LNCAP (cell line): ENCODE data around the gene COTL1.

ENCODE experiments used
- TF ChIP-seq, protein P1 (sequence below): fragments of 450-650 bp; IDR thresholded peaks from 2 replicates; pipeline ENCODE4 v1.5.1; 2017; ENCODE audit warnings: mild to moderate bottlenecking

COTL1 gene

DNA sequence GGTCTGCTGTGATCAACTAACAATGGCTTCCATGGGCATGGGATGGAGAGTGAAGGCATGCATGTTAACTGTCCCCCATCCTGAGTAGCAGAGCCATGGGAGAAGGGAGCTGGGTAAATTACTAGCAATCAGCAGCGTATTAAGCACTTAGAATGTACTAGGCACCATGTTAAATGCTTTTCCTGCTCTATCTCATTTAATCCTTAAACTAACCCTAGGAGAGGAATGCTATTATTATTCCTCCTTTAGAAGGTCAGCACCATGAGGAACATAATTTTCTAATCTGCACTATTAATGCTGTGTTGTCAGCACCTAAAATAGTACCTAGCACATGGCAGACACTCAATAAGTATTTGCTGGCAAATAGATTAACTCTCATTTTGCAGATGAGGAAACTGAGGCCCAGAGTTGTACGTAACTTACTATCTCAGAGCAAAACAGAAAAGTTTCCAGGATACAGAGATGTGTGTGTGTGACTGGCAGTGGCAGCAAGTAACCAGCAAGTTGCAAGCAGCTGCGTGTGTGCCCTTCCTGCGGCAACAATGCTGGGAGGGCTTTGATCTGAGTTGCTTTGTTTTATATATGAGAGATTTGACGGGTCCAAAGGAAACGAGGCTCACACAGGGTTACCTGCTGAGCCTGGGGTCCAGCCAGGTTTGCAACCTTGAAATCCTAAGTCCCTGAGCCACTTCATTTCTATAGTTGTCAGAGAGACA lies 23.9 kb upstream of the COTL1 start:
- TF ChIP-seq, protein P1, sequence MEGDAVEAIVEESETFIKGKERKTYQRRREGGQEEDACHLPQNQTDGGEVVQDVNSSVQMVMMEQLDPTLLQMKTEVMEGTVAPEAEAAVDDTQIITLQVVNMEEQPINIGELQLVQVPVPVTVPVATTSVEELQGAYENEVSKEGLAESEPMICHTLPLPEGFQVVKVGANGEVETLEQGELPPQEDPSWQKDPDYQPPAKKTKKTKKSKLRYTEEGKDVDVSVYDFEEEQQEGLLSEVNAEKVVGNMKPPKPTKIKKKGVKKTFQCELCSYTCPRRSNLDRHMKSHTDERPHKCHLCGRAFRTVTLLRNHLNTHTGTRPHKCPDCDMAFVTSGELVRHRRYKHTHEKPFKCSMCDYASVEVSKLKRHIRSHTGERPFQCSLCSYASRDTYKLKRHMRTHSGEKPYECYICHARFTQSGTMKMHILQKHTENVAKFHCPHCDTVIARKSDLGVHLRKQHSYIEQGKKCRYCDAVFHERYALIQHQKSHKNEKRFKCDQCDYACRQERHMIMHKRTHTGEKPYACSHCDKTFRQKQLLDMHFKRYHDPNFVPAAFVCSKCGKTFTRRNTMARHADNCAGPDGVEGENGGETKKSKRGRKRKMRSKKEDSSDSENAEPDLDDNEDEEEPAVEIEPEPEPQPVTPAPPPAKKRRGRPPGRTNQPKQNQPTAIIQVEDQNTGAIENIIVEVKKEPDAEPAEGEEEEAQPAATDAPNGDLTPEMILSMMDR, result no peak

DNA sequence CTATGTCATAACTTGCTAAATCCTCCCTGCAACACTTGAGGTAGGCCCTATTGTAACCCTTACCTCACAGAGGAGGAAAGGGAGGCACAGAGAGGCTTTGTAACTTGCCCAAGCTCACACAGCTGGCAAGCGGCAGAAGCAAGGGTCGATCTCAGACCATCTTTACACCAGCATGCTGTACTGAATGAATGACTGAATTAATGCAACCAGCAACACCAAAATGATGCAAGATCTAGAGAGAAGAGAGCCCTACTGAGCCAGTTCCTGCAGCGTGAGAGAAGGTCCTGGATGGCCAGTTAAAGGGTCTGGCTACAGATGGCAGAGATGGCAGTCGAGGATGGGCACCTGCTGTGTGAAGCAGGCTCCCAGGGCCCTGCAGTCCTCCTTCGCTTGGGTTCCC lies 22.3 kb upstream of the COTL1 start:
- TF ChIP-seq, protein P1, result no peak

DNA sequence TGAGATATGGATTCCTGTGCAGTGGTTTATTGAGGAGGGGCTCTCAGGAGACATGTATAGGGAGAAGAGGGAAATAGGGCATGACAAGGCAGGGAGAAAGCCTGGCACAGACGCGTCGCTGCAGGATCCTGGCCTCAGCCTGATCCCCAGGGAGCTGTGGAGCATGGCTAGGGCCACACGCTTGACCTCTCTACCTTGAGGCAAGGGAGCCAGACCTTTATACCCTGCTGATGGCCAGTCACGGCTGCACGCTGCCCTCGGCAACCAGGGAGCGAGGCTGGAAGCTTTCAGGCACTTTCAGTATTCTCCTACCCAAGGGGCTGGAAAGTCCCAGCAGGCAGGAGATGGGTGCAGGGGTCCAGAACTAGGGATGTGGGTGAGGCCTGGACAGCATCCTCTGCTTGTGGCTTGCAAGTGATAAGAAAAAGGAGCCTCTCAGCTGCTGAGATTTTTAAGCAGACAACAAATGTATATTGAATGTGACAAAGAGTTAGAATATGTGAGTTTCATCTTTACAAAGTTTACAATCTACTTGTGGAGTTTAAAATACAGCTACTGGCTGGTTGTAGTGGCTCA lies 20.4 kb upstream of the COTL1 start:
- TF ChIP-seq, protein P1, result no peak

DNA sequence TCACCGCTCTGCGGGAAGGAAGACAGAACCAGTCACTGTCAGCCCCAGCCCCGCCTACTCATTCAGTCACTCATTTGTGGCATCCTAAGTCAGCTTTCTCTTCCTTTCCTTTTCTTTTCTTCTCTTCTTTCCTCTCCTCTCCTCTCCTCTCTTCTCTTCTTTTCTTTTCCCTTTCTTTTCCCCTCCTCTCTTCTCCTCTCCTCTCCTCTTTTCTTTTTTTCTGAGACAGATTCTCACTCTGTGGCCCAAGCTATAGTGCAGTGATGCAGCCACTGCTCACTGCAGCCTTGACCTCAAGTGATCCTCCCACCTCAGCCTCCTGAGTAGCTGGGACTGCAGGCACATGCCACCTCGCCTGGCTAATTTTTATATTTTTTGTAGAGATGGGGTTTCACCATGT lies 19.8 kb upstream of the COTL1 start:
- TF ChIP-seq, protein P1, result no peak

DNA sequence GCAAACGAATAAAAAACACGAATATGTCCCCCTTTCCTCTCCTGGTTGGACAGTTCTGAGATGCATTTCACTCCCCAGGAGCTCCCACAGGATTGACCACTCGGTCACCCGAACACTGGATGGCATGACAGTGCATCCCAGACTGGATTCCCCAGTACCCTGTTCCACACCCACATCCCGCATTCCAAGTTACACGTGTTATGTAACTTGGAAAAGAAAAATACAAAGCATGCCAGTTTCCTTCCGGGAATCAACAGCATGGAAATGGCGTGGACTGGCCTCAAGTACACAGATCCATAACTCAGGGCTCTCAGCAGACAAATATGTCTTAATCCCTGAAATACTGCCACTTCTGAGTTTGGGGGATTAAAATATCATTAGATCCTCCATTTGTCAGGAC lies 17.8 kb upstream of the COTL1 start:
- TF ChIP-seq, protein P1, result no peak

DNA sequence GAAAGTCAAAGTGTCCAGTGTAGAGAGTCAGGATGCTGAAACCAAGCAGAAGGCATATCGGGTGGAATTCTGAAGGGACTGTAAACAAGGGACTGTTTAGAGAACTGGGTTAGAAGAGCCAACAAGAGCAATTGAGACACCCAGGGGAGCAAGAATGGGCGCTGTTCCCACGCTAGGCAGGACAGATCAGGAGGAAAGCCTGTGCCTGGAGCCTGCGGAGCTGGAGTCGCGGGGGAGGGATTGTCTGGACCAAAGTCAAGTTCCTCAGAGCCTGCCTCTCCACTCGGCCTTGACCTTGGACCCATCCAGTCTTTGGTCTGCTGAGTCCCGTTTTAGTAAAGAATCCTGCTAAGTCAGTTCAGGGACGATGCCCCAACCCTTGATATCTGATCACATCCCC lies 15.7 kb upstream of the COTL1 start:
- TF ChIP-seq, protein P1, result no peak

DNA sequence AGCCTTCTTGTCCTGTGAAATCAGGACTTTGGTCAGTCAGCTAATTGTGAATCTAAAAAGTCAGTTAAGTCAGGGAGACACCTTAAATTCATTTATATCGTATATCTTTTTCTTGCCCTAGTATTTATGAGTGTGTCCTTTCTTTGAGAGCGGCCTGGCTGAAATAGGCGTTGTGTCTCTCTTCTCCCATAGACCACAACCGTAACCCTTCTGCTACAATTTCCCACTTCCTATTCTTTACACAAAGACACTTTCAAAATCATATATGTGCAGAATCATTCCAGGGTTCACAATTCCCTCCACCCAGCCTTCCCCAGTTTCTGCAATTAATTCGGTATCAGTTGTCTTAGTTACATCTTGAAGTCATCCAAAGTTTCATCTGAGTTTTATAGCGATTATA lies 14.0 kb upstream of the COTL1 start:
- TF ChIP-seq, protein P1, result no peak

DNA sequence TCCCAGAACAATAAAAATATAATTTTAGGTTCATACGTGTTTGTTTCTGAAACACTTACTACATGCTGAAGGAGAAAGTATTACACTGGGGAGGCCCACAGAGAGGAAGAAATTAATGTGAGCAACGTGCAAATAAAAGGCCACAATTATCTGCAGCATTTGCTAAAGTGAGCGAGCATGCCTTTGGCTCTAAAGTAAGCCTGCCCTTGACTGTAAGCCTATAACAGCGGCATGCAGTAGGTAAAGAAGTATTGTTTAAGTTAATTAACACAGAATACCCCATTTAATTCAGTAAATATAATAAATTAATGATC lies 13.2 kb upstream of the COTL1 start:
- TF ChIP-seq, protein P1, result no peak
